Thyroid gland (tissue), 4 donors: ENCODE measurements around the gene IGFBP7.
"Not testable (repeated sequence)": the region's sequence is repeated elsewhere in the genome, so short reads cannot be mapped to it uniquely, and the experiment has no call there.

Experiments used
- CTCF ChIP-seq, 6 experiments: fragments of 200-600 bp in 3 of 6; fragments of 450-650 bp in 3 of 6; sonication (generic) in 3 of 6; IDR thresholded peaks; one replicate each; pipeline ENCODE4 v1.5.1; 2016 to 2019; ENCODE audit warnings: antibody characterized with exemption in 6 of 6, mild to moderate bottlenecking in 2 of 6, inconsistent platforms in 1 of 6, moderate library complexity in 1 of 6
- POLR2A ChIP-seq, 2 donors: fragments of 450-650 bp; IDR thresholded peaks; one replicate each; pipeline ENCODE4 v1.6.1; 2017; ENCODE audit warnings: antibody characterized with exemption in 2 of 2, mild to moderate bottlenecking in 2 of 2, moderate library complexity in 1 of 2

GRCh38 chr4:57047046-57047445 is 63.1 kb downstream of the IGFBP7 start:
- TF ChIP-seq CTCF, POLR2A (IDR thresholded peaks at IDR 0.05): not testable (repeated sequence)
